Daoy (cell line): ENCODE measurements around the gene LMF1. TPM values are rescaled to one million over a fixed set of nuclear protein-coding genes. Genes with fewer than 3 reads are reported as not detected.

Source experiments
- DNase-seq: peaks from one replicate; pipeline ENCODE4 v3.0.0-alpha.2; 2015; ENCODE audit warnings: low read depth
- total RNA-seq: library from RNA; depleted of rRNA; stranded (reverse); fragments of >200 nt; shearing (Covaris generic); gene quantifications from 2 replicates; pipeline ENCODE4 v1.2.3, GENCODE V29; 2014

The LMF1 gene
- total RNA-seq, 1 experiment from 2014 or later: 2.6 TPM

GRCh38 chr16:881219-882097 is 89.3 kb downstream of the LMF1 start:
- no peak for DNase-seq

DNA sequence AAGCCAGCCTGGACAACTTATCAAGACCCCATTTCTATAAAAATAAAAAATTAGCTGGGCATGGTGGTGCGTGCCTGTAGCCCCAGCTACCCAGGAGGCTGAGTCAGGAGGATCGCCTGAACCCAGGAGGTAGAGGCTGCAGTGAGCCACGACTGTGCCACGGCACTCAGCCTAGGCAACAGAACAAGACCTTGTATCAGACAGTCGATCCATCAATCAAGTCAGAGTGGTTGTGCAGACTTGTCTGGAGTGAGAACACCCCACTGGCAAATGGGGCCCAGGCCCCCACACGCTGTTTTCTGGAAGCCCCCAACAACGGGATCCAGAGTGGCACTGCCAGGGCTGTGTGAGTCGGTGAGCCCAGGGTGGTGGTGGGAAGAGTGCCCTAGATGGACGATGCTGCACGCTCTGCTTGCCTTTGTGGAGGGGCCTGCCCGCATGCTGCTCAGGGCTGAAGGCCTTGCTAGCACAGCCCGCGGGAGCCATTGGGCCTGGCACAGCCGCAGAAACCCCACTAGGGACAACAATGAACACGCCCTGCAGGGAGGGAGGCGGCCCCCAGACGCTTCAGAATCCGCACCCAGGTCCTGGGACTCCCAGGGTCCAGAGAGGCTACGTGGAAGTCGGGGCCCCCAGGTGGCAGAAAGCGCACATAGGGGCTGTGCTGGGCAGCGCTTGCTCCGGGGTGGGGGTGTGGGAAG is 90.2 kb downstream of the LMF1 start:
- no peak for DNase-seq

DNA sequence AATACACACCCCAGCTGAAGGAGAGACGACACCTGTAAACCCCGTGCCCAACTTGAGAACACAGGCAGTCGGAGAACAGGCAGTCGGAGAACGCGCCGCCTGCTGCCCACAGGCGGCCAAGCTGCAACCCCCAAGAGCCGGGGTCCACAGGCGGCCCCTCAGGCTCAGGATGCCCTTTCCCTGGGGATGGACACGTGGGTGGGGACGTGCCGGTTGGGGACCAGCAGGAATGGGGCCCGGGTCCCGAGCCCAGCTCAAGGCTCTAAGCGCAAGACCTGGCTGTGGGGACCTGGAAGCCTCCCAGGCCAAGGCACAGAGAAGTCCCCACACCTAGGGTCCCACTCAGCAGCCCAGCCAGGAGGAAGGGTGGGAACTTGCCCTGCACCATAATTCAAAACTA is 90.8 kb downstream of the LMF1 start:
- no peak for DNase-seq

DNA sequence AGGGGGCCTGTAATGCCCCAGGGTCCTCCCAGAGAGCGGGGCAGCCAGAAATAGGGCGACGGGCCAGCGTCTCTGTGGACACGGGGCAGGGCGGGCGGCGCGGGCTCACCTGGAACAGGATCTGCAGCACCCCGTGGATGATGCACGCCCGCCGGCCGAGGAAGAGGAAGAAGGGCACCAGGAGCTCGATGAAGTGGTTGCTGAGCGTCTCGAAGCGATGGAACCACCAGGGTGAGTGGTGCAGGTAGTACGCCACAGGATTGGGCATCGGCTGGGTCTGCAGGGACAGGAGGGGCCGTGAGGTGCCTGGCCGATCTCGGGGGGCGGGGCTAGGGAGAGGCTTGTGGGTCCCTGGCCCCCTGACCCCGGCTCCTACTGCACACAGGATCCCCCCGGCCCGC is 91.3 kb downstream of the LMF1 start:
- no peak for DNase-seq

DNA sequence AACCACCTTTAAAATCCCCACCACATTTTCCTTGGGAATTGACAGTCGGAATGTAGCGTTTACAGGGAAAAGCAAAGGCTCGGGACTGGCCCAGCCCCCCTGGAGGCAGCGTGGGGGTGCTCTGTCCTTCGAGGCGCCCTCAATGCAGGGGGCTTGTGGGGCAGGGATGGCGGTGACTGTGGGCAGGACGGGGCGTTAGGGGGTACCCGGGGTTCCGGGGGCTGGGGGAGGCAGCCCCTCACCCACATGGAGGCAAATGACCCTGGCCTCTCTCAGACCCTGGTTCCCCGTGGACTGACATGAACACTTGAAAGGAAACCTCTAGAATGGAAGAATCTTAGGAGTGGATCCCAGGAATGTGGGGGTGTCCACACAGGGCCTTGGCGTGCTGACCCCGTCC is 91.9 kb downstream of the LMF1 start:
- no peak for DNase-seq

DNA sequence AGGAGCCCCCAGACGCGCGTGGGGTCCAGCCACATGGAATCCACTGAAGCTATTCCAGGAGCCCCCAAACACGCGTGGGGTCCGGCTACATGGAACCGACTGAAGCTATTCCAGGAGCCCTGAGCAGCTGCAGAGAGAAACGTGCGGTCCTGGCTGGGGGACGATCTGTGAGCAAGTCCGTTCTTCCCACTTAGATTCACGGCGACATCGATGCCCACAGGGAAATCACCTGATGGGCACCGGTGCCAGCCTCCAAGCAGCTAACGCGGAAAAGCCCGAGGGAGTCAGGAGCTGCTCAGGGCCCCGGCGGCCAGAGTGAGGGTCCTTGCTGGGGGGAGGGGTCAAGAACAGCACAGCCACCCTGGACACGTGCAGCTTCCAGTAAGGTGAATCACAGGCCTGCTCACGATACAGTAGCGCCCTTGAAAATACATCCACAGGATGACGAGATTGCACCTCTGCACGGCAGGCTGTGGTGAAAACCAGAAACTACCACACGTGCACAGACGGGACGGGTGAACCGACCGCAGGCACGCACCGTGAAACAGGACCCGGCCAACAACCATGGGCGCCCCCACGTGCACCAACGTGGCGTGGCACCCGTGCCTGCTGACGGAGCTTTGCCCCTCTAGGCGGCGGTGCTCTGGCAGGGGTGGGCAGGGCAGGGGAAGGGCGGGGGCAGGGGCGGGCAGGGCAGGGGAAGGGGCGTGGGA is 92.6 kb downstream of the LMF1 start:
- peak; percentile 68 for DNase-seq

- no peak for DNase-seq
Observed at GRCh38 chr16:877242-878071, 93.3 kb downstream of the LMF1 start.

- no peak for DNase-seq
Observed at GRCh38 chr16:876523-877241, 94.1 kb downstream of the LMF1 start.

GRCh38 chr16:876041-876335 is 94.8 kb downstream of the LMF1 start:
- DNase-seq: no peak

- DNase-seq: no peak
Observed at GRCh38 chr16:875182-876040, 95.4 kb downstream of the LMF1 start.

DNA sequence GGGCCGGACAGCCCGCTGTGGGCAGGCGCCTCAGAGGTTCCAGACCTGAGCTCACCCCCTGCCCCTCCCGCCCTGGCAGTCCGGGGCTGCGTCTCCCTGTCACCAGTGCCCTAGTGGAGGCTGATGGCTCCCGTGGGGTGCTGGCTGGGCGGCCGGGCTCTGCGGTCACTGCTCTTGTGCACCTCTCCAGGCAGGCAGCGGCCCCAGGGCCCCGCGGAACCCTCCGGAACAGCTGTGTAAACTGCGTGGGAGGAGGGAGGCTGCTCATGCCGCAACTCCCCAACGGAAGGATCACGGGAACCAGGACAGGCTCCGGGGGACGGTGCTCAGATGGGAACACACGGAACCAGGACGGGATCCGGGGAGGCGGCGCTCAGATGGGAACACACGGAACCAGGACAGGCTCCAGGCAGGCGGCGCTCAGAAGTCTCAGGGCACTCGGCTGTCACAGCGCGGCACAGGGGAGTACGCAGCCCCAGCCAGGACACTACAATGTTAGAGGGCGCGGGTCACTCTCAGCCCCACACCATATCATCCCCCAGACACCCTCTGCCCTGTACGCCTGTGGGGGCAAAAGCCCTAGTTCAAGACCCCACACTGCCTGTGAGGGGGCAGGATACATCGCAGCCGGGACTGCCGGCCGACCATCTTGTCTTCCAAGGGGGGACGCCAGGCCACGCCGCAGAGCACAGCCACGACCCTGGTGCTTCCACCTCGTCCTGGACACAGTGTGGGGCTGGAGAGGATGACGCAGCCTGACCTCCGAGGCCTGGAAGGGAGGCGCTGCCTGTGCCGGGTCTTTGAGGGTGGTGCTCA is 96.2 kb downstream of the LMF1 start:
- no peak for DNase-seq

DNA sequence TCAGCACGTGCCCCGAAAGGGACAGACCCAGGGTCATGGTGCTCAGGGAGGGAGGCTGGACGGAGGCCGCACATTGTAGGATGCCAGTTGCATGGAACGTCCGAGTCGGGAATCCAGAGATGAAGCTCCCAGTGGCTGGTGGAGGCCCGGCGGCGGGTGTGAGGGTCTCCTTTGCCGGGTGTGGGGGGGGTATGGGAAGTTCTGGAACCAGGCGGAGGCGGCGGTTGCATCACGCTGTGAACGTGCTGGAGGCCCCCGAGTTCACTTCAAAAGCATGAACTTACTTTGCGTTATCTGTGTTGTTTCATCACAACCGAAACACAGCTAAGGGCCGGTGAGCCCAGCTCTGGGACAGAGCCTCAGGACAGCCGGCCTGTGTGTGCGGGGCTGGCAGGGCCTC is 96.9 kb downstream of the LMF1 start:
- no peak for DNase-seq

DNA sequence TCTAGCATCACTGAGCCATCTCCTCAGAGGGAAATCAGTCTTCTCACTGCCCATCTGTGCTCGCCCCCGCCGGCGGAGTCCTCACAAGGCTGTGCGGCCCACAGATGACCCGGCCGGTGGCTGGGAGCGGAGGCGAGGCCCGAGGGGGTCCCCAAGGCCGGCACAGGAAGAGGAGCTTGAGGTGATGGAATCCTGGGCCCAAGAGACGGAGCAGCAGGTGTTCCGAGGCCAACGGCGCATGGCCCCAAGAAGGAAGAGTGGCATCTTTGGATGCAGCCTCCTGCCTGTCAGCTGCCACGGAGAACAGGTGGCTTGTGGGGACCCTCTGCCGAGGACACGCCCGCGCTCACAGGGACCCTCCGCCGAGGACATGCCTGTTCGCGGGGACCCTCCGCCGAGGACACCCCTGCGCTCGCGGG is 97.5 kb downstream of the LMF1 start:
- no peak for DNase-seq

- DNase-seq: no peak
Observed at GRCh38 chr16:872436-873242, 98.1 kb downstream of the LMF1 start.

GRCh38 chr16:871562-872345 is 99.0 kb downstream of the LMF1 start:
- no peak for DNase-seq

DNA sequence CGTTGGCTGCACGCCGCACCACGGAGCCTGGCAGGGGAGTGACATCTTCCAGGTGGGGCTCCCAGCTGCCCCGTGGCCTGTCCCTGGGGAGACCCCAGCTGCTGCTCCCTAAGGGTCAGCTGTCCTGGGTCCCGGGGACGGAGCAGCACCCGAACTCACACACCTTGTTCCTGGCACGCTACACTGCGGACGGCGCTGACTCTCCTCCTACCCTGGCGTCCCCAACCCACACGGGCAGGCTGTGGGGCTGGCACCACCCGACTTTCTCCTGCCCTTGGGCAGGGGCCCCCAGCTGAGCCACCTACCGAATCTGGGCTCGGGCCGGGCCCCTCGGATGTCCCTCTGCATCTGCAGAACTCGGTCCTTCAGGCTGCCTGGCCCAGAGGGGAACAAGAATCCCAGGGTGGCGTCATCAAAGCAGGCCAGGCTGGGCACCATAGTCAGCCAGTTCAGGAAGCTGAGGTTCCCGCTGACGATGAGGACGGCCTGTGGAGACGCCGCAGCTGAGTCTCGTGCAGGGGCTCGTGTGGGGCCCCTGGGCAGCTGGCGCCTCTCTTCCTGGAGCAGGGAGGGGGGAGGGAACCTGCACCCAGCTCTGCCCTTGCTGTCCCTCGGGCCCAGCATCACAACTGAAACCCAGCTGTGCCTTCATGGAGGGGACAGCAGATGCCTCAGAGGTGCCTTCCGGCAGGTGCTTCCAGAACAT is 99.8 kb downstream of the LMF1 start:
- DNase-seq: no peak
